GM21717 (cell line): ENCODE measurements around the gene CCDC27.

Experiments
- ATAC-seq: cut with Tn5 transposase; IDR thresholded peaks from one replicate; pipeline ENCODE4 v1.9.1; 2021; ENCODE audit warnings: mild to moderate bottlenecking, moderate library complexity; ENCODE audit not compliant: unreplicated experiment

Gene CCDC27

GRCh38 chr1:3750741-3751140, 1.5 kb upstream of the CCDC27 start:
- no peak for ATAC-seq

GRCh38 chr1:3753656-3754454, 1.6 kb downstream of the CCDC27 start:
- ATAC-seq = no peak

DNA sequence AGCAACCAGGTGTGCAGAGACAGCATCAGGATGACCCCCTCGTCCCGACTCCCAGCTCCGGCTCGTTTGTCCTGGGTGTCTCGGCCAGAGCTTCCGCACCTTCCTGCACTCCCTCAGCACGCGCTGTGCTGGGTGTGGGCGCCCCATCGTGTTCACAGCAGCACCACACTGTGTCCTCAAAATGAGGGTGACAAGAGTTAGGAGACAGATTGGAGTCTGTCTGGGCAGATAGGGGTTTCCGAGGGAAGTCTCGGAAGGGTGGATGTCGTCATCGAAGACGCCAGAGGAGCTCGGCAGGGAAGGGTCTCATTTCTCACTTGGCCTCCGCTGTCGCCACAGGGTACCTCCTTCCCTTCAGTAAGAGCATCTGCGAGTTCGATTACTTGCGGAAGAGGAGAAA, 4.1 kb downstream of the CCDC27 start:
- ATAC-seq = no peak

- no peak for ATAC-seq
Observed at GRCh38 chr1:3759164-3759563, 6.9 kb downstream of the CCDC27 start.

GRCh38 chr1:3759796-3760195, 7.5 kb downstream of the CCDC27 start:
- no peak for ATAC-seq

DNA sequence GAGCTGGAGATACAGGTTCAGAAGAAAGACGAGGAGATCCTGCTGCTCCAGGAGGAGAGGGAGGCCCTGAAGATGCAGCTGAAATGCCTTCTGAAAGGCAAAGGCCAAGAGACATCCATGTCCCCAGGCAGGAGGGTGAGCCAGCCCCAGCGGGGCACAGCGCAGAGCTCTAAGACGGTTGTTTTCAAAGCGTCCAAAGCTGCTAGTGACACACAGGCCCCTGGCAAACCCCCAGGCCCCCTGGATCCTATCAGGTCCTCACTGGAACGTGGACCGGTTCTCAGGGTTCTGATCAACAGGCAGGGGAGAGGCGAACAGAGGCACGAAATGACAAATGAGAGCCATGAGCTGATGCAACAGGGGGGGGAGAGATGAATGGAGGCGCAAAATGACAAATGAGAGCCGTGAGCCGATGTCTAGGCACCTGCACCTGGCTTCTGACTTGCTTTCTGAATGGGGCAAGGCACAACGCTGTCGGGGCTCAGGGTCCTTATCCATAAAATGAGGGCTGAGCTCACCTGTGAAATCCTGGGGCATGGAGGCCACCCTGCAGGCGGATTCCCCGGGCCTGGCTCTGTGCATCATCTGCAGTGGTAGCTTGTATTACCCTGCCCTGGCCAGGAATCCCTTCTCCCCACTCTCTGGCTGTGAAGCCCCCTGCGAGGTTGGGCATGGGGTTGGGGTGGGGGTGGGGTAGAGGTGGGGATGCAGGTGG, 9.2 kb downstream of the CCDC27 start:
- no peak for ATAC-seq

DNA sequence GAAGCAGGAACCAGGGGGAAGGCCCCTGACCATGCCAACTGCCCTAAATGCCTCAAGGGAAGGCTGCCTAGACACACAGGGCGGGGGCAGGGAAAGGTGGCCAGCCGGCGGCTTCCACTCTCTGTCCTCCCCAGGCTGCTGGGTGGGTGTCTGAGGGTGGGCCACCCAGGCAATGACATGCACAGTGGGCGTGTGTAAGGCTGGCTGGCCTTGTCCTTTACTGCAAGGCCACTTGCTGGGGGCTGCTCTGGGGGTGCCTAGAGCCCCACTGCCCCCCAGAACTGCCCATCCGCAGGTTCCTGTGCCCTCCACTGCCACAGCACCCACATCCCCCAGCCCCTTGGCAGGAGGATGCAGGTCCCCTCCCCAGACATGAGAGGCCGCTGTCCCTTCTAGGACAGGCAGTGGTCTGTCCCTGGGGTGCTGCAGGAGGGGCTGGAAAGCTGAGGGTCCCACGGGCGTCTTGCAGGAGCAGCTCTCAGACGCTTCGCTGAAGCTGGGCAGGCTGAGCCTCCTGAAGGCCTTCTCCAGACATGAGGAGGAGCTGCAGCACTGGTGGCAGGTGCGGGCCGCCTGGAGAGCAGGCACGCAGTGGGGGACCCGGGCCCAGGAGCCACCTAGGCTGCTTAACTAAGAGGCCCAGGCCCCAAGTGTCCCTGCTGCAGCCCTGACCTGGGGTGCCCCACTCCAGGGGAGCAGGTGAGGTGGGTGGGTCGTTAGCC, 10.1 kb downstream of the CCDC27 start:
- ATAC-seq = no peak

- no peak for ATAC-seq
Observed at GRCh38 chr1:3762873-3763228, 10.6 kb downstream of the CCDC27 start.

DNA sequence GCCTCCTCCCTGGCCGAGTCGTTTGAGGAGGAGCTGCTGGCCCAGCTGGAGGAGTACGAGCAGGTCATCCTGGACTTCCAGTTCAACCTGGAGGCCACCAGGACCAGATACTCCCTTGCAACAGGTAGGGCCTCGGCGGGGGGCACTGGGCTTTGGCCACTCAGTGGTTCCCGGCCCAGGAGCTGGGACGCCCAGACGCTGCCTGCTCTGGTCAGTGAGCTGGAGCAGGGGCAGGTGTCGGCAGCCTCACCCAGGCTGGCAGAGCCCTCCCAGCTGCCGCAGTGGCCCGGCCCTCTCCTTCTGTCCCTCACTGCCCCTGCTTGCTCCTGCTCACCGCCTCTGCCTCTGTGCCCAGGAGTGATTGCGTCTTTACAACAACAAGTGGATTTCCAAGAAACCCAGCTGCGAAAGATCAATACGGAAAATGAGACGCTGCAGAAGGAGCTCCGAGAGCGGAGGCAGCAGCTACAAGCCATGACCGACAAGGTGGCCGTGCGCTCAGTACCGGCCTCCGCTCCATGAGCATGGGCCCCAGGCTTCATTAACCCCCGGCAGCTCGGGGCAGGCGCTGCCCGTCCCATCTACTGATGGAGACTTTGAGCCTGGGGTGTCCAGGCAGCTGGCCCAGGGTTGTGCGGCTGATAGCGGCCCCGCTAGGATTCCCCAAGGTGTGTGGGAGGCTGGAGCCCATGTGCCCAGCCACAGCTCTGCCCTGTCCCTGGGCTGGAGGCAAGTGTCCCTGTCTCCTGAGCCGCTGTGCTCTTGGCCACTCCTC, 11.3 kb downstream of the CCDC27 start:
- ATAC-seq = no peak

- no peak for ATAC-seq
Observed at GRCh38 chr1:3767328-3767925, 15.2 kb downstream of the CCDC27 start.

DNA sequence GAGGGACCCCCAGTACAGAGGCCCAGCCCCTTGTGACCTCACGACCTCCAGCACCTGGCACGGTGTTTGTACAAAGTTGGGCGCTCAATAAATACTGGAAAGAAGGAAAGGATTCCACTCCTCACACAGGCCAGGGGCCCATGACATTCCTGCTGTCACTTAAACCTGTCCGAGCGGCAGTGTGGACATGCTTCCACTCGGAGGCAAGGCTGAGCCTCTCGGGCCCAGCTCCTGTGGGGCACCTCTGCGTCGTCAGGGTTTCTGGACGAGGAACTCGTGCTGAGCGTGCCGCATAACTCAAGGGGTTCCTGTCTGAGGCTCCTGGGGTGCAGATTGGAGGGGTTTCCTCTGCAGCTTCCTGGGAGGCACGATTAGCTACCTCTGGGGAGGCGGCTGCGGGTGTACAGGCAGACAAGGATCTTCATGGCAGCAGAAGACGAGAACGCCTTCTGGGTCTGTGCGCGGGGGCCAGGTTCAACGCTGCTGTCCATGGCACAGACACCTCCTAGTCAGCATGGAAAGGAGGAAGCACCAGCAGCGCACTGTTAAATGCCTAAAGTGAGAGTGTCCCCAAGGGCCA, 16.7 kb downstream of the CCDC27 start:
- no peak for ATAC-seq

- no peak for ATAC-seq
Observed at GRCh38 chr1:3770047-3770765, 18.0 kb downstream of the CCDC27 start.

DNA sequence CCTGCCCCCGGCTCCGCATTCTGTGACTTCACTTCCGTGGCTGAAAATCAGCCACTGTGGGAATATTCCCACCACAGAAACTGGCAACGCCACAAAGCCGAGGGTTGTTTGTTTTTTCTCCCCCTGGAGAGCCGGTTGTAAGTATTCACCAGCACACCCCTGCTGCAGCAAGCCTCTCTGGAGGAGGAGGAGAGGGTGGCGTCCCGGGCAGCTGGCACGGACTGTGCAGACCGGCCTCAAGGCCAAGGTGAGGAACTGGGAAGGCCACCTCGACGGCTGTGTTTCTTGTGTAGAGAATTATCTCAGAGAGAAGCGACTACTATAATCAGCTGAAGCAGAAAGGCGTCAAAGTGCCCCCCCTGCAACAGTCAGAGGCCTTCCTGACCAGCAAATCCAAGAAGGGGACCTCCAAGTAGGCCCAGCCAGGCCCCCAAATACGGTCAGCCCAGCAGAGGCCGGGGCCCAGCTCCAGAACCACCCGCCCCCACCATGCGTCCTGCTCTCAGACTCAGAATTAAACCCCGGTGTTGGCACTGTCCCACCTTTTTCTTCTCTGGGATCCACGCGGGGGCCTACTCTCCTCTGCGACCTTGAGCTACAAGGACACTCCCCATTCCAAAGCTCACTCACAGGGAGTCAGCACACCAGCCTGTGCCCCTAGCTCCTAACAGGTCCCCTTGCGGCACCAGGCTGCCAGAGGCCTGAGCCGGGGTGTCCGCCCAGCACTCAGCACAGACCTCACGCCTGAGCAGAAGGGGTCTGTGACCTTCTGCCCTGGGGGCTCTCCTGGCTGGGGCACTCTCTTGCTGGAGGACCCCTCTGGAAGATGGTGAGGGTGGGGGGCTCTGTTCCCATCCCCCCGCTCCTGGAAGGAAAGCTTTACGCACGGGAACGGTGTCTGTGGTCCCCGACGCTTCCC, 19.1 kb downstream of the CCDC27 start:
- ATAC-seq = no peak

DNA sequence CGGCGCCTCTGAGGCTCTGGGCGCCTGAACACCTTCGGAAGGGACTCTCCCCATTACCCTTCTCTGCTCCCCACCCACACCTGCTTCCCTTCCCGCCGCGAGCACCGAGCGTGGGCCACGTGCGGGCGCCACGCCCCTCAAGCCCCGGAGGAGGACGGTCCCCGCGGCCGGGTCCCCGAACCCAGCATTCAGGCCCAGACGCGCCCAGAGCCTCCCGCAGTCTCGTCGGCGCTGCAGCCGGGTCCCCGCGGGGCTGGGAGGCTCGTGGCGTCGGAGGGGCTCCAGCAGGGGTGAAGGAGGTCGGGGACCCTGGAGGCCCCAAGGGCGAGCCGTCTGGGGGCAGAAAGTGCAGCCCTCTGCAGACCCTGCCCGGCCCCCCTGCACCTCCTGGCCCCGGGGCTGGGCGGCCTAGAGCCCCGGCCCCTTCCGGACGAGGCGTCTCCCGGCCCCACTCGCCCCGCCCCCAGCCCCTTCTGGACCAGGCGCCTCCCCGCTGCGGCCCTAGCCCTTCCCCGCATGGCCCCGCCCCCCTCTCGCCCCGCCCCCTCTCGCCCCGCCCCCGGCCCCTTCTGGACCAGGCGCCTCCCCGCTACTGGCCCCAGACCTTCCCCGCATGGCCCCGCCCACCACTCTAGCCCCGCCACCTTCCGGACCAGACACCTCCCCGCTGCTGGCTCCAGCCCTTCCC, 19.9 kb downstream of the CCDC27 start:
- peak; percentile 39 for ATAC-seq

DNA sequence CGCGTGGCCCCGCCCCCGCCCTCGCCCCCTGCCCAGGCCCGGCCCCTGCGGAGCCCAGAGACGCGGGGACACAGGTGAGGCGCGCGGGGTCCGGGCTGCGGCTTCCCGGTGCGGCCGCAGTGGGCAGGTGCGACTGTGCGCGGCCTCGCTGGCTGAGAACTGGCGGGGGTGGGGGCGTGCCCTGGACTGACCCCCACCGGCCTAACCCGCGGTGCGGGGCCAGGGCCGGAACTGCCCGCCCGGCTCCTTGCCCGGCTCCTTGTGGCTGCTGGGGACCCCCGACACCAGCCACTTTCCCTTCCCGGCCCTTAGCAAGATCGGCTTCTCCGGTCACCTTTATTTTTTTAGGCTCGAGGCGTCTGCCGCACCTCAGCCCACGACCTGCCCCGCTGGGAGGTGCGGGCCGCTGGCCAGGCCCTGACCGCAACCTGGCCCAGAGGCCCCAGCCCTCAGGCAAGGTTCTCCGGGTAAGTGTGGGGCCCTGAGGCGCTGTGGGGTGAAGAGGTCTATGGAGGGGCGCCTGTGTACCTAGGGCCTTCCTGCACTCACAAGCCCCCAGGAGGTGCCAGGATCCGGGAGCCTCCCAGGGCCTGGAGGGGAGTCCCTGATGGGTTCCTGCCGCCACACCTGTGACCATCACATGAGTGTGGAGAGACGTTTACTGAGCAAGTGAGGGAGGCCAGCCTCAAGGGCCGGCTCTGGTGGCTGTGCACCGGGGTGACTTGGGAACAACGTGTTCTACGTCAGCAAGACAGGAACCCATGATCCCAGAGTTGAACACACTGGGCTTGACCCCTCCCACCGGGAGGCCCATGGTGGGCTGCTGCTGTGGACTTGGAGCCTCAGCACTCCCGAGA, 20.7 kb downstream of the CCDC27 start, which contains the start of gene SMIM1:
Gene SMIM1 (plus strand): TSS at position 35 of the 857 bp plus-strand sequence. CDS start 2,625 bp downstream, outside the sequence.
- ATAC-seq = no peak

DNA sequence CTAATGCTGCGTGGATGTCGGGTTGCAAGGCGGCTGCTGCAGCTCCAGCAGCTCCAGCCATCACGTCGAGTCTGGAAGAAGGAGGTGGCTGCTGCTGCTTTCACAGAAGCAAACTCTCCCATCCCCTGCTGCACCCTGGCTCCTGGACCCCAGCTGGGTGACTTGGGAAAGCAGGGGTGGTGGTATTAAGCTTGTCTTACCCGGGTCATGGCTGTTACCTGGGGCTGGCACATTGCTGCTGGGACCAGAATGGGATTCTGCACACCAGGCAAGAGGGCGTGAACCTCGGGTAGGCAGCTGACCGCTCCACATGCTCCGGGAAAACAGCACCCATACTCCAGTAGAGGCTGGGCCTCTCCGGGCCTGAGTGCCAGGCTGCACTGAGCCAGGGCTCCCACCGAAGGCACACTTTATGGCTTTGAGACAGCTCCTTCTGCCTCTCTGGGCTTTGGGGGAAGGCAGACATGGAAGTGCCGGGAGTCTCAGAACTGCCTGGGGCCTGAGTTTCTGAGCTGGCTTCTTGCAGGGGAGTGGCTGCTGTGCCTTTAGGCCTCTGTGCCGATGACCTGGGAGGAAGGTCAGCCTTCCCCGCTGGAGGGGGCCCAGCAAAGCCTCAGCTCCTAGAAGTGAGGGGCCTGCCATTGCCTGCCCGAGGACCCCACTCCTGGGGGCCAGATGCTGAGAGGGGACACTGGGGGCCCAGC, 21.5 kb downstream of the CCDC27 start:
- no peak for ATAC-seq
